Activated CD4-positive, alpha-beta T cell treated with anti-CD3 and anti-CD28 coated beads, Interleukin-2, amount 50 U/mL, for 1 hour (primary cell): ENCODE data around the gene FOXL2NB.

Experiments
- DNase-seq: peaks from one replicate; pipeline ENCODE4 v3.0.0-alpha.2; 2020

FOXL2NB gene

DNA sequence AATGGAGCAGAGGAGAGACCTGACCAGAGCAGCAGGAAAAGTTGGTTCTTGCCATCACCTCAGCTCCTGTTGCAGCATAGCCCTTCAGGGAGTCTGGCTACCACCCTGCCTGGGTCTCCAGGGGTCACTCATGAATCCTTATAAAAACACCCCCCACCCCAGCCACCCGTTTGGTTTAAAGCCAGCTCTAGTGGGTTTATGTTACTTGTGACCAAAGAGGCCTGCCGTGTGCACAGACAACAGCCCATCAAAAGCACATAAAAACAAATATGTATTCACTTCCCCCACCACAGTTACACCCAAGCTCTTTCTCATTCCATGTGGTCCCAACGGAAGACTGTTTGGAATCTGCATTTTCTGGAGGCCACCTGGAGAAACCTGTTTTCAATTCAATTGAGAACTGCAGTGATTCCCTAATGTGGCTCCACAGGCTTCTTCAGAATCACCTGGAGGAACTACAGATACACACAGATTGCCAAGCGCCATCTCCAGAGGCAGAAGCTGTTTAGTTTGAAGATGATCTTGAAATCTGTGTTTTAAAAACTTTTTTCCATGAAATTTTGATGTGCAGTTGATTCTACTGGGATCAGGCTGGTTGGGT, 13.8 kb upstream of the FOXL2NB start:
- DNase-seq = no peak

DNA sequence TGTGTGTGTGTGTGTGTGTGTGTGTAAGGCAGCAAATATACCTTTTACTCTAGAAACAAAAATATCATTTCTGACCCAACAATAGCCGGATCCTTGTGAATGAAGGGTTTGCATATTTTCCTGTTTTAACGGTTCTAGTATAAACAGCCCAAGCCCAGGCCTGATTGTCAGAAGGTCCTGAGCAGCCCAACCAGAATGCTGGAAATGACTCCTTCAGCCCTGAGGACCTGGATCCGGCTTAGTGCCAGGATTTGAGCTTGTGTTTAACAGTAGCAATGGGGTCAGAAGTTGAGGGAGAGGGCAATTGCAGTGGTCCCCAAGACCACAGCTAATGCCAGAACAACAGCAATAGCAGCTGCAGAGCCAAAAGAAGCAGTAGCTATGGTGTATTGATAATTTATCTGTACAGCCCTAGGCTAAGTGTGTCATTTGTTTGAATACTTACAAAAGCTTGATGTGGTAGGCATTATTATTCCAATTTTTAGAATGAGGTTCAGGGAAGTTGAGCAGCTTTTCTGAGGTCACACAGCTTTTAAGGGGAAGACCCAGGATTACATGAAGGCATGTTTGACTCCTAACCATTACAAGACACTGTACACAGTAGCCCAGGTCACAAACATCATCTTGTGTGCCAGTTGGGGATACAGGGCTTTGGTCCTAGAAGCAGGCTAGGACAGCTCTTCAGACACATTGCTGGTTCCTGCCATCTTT, 12.9 kb upstream of the FOXL2NB start:
- DNase-seq = no peak

DNA sequence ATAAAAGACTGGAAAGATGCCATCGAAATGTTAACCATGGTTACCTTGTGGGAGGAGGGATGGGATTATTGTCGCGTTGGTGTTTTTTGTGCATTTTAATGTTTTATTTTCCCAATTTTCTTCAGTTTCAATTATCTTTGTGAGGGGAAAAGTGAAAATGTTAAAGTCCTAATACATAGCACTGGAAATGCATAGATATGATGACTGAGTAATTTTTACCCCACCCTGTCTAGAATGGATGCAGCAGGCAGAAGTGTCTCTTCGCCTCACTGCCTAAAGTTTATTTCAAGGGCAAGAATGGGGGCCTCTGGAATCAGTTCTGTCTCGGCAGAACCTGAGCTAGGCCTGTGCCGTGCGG, 11.5 kb upstream of the FOXL2NB start:
- no peak for DNase-seq

DNA sequence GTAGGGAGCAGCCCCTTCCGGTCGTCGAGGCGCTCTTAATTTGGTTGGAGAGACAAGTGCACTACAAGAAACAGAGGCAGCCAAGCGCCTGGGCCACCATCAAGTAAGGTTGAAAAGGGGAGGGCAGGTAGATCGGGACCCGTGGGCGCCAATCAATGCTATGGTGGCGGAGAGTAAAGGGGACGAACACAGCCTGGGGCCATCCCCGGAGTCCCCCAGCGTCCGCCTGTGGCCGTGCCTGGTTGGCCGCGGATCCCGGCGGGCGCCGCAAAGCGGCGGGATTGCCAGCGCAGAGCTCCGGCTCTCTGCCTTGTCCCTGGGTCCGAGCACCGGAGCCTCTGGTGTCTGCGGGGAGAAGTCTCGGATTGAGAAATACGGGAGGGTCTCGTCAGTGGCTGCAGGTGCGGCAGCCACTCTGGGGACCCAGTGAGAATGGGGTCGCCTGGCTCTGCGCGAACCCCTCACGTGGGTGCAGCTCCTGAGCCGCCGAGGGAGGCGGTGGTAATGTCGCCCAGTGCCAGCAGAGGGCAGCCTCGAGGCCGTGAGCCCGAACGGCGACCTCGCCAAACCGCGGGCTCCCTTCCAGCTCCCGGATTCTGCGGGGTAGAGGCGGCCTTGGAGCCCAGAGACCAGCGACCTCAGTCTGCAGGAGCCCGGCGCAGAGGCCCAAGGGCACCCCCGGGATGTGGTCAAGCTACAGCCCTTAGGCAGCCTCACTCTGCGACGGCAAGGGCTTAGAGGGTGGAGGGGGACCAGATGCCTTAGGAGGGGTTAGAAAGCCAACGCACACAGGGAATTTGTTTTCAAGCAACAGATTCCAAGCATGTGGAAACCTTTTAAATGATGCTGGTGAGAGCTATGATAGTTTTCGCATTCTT, 10.9 kb upstream of the FOXL2NB start:
- peak; percentile 72 for DNase-seq

DNA sequence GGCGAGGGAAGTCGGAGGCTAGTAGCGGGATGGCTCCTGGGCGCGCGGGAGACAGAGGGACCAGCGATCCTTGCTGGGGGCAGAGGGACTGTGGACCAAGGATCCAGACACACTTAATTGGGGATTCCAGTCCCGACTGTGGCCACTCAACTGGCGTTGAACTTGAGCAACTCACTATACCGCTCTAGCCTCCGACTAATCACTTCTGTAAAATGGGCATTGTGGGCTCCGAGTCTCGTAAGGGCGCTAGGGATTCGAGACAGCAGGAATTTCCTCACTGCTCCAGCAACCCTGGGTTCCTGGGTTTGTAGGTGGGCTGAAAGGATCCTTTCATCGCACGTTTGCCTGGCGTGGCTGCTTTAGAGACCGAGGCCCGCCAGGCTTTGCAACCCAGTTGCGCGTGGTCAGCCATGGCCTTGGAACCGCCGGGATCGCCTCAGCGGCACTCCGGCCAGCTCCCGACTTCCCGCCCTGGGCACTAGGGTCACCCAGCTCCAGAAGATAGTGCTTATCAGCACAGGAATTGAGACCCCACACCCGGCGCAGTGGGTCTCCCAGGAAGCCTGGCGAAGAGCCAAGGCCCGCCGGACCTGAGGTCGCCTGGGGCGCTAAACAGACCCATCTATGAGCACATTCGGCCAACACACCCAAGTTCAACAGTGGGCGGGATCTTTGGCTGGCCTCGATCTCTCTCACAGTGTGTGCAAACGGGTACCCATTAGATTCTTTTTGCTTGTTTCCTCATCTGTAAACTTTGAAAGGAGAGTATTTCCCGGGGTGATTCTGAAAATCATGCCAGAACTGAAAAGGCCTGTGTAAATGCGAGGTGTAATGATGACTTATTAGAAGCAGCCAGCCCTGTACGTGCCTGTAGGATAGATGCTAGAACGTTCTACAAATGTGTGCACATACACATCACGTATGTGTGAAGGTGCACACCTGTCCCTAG, 10.0 kb upstream of the FOXL2NB start:
- no peak for DNase-seq

DNA sequence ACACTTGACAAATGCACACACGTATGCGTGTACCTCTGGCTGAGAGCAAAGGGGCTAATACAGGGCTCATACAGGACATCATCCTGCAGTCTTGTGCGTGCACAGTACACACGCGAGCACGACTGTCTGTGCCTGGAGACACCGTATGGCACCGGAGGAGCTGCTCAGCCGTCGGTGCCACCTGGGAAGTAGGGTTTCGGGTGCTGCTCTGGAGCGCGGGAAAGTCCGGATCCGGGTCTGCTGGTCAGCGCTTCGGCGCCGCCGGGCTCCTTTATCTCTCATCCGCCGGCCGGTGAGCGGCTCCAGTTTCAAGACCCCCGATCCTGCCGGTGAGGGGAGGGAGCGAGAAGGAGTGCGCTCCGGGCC, 9.3 kb upstream of the FOXL2NB start:
- no peak for DNase-seq

DNA sequence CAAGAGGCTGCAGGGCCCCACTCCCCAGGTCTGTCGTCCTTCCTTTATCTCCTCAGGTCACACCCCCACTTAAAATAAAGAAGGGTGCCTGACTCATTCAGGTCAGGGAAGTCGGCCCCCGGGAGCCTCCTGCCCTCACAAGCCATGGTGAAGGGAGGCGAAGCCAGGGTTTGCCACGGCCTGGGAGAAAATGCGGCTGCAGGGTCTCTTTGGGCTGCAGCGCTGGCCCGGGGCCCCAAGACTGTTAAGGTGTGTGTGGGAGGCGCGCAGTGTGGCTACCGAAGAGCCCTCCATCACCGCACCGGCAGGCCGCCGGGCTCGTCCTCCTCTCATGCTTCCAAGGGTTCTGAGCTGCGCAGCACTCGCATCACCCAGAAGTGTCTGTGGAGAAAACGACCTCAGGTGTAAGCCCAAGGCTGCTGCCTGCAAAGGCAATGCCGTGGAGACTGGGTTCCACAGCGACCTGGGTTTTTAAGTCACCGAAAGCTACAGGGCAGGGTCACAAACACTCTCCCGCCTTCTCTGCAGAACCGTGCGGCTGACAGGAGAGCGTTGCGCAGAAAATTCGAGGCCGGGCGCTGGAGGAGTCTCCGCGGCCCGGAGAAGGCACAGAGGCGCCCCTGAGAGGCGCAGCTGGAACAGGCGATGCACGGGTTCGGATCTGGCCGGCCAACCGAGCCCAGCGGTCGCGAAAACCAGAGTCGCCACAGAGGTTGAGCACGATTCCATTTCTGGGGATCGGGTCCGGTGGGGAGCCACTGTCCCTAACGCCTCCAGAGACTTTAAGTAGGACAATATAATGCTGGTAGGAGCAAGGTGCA, 8.8 kb upstream of the FOXL2NB start:
- DNase-seq = no peak

DNA sequence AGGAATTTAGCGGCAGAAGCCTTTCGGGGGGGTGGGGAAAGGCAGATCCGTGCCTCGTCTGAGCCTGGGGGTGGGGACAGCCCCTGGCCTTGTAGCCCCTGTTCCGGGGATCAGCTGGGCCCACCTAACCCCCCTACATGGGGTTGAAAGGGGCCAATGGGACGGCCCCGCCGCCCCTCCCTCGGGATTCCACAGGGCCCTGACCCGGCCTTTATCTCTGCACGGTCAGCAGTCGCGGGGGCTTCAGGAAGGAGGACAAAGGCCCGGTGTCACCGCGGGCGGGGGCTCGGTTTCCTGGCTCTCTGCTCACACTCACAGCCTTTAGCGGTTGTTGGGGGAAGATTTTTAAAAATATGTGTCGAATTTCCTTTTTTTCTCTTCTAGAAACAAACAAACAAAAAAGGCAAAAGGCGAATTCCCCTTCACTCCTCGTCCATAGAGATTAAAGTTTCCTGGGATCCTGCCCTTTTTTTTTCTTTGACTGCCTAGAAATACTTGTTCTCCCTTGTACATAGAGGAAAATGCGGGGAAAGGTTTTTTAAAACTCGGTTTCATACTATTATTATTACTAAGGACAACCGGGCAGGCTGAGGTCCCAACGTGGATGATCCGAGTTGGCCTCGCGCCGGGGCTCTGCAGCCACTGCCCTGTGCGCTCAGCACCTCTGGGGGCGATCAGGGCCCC, 8.0 kb upstream of the FOXL2NB start:
- DNase-seq = no peak

DNA sequence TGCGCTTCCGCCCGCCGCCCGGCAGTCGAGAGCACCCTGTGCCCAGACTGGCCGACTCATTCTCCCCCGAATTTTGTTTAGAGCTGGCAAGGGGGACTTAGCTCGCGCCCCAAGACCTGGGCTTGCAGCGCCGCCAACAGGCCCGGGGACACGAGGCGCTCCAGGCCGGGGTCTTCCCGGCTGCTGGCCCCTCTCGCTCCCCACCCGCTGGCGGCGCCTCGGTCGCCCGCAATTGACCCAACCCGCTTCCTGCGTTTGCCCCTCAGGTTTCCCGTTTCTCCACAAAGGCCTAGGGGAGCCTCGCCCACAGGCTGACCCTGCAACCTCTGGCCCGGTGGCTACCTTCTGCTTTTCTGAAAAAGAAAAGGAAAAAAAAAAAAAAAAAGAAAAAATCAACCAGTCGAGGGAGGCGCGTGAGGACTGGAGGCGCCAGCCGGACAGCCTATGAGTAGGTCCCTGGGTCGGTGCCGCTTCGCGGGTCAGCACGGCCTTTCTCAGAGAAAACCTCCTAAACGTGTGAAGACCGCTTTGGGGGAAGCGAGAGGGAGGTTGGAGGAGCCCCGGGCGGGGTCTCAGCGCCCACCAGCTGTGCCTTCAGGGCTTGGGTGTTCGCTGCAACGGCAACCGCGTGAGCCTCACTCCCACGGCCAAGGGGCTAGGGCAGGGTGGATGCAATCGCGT, 7.3 kb upstream of the FOXL2NB start:
- DNase-seq = no peak

DNA sequence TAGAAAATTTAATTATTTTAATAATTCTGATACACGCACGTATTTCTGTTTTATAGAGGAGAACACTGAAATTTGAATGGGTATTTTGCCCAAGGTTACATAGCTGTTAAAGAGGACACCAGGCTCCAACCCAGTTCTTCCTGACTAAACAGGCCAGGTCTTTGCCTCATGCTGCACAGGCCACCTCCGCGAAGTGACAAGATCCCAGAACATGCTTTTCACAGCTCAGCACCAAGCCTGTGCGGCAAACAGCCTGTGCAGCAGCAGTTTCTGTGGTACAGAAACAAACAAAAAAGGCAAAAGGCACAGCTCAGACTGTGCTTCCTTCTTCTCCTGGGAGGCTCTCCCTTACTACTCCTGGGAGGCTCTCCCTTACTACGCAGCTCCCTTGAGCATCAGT, 6.6 kb upstream of the FOXL2NB start:
- no peak for DNase-seq

DNA sequence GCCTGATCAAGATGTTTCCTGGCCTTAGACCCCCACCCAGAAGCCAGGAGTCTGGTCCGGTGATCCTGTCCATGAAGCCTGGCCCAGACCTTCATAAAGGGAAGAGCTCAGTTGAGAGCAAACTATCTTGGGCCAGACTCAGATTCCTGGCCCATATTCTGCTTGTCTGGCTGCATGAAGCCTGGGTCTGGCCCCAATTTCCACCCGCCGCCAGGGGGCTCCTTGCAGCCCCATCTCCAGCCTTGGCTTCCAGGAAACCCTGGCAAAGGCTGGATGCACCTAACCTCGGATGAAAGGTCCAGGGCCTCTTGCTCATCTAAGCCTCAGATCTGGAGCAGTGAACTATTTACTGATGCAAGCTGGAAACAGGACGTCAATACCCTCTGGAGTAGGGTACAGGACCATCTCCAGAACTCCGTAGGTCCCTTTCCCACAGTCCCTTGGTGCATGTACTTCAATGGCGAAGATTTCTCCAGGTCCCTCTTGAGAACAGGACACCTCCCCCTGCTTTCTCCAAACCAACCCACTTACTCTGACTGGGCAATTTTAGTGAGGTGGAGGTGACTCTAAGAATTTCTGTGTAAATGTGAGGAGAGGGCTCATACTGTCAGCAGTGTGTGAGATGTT, 5.6 kb upstream of the FOXL2NB start:
- no peak for DNase-seq

DNA sequence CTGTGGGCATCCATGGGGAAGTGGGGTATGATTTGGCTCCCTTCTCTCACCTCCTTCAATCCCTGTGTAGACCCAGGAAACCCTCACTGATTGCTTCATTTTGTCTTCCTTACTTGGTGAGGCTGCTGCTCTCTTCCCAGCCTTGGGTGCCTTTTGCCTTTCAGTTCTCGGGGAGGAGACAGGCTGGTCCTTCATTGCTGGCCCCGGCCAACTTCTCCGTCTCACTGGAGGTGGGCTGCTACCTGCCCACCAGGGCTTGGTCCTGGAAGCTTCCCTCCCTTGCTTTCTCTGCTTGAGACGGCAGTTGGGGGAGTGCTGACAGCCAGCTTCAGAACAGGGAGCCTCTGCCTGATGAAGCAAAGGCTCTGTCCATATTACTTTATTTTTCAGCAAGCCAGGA, 4.7 kb upstream of the FOXL2NB start:
- no peak for DNase-seq

DNA sequence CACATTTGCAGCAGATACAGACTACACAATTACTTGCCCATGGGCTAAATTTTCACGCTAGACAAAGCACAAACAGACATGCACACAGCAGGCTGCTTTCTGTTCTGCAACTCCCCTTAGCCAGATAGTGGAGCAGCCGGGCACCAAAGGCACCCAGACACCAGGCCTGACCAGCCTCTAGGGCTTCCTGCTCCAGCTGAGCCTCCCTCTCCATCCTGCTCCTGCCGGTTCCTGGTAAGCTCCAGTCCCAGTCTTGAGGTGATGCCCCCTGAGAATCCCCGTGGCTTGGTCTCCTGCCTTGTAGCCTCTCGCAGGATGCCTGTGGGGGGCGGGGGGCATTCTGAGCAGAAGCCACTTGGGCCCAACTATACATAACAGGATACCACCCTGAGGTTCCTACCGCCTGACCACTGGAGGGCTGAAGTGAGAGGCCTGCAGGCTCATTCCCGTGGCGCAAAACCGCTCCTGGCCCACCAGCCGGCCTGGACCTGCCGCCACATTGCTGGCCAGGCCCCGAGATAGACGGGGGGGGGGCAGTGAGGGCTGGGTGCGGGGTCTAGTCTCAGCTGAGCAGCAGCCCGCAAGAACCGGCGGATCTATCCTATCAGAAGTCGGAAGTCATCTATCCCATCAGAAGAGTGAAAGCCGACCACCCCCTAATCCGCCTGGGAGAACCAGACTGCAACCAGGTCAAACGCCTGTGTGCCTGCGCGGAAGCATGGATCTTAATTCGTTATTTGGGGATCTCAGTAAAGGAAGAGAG, 4.0 kb upstream of the FOXL2NB start:
- DNase-seq = no peak

DNA sequence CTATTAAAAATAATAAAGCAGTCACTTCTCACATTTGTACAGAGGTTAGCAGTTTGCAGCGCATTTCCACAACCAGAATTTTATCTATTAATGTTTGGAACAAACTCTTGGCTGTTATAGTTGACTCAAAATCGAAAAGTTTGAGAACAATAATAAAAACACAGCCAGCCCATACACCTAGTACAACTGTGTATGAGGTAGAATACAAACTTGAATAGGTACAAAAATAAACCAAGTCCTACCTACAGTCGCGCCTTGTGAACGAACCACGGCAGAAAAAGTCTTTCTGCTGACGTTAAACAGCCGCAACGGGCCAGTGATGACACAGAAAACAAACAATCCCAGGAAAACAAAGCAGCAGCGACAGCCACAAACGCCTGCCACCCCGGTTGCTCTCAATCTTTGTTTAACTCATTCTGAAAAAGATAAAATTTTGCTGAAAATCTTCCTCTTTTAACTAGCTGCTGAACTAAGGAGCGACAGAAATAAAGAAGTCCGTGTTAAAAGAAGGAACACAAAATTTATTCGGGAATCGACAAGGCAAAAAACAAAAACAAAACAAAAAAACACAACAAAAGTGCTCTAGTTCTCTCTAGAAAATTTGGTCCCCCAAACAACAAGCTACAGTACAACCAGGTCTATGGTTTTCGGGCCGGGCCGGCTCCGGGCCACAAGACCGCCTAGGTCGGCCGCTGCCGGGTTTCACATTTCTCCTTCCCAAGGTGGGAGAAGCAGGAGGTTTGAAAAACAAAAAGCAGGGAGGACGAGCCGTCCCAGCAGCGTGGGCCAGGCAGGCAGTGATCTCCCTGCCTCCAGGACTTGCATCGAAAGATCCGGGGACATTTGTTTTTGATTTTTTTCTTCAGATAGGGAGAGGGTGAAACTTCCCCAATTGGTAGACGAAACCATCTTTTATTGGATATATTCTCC, 3.0 kb upstream of the FOXL2NB start:
- DNase-seq = no peak

DNA sequence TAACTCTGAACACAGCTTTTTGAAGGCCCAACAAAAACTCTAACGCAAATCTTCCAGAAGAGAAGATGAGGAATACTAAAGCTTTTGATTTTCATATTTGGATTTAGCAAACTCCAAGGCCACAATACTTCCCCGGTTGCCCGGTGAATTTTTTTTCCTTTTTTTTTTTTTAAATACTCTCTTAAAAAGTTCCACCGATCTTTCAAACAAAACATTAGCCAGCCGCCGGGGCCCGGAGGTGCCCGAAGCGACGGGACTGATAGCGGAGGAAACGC, 2.4 kb upstream of the FOXL2NB start:
- DNase-seq = no peak

DNA sequence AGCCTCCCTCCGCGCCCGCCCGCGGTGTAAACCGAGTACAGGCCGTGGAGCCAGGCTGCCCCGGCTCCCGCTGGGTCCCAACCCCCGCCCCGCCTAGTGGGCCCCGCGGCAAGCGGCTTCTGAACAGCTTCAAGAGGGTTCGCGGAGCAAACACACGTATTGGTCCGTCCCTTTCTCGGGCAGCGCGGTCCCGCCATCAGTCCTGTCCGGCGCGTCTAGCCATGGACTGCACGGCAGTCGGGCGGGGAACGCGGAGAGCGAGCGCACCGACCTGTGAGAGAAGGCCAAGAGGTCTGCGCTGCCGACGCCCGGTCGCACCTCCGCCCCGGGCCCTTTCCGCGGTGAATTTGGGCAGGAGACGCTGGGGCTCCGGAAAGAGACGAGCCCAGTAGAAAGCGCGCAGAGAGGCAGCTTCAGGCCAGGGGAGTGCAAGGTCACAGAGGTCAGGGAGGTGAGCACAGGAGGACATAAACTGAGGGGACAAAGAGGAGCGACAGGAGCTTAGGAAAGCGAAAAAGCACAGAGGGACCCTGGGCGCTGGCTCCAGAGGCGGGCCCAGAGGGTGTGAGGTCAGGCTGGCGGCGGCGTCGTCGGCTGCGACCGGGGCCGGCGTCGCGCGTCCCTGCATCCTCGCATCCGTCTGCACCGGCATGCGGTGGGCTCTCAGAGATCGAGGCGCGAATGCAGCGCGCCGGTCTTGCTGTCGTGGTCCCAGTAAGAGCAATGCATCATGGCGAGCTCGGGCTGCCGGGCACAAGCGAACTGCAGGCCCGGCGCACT, 1.9 kb upstream of the FOXL2NB start:
- no peak for DNase-seq

DNA sequence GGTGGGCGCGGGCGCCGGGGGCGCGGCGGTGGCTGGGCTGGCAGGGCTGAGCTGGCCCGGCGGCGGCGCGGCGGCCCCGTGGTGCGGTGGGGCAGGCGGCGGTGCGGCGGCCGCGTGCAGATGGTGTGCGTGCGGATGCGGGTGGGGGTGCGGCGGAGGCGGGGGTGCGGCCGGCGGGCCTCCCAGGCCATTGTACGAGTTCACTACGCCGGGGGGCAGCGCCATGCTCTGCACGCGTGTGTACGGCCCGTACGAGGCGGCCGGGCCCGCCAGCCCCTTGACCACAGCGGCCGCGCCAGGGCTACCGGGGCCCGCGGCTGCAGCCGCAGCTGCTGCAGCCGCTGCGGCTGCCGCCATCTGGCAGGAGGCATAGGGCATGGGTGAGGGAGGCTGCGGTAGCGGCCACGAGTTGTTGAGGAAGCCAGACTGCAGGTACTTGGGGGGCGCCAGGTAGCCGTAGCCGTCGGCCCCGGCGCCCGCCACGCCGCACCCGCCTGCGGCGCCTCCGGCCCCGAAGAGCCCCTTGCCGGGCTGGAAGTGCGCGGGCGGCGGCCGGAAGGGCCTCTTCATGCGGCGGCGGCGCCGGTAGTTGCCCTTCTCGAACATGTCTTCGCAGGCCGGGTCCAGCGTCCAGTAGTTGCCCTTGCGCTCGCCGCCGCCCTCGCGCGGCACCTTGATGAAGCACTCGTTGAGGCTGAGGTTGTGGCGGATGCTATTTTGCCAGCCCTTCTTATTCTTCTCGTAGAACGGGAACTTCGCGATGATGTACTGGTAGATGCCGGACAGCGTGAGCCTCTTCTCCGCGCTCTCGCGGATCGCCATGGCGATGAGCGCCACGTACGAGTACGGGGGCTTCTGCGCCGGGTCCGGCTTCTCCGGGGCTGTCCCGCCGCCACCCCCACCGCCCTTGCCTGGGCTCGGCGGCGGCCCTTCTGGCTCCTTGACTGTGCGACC, 1.0 kb upstream of the FOXL2NB start:
- DNase-seq = no peak
